Mesenteric fat pad (tissue), 1 donor: Measurements from ENCODE around the gene TMC1. TPM values are rescaled to one million over a fixed set of nuclear protein-coding genes. Genes with fewer than 3 reads are reported as not detected.

Source experiments
- DNase-seq: peaks from one replicate; pipeline ENCODE4 v3.0.0-alpha.2; 2020; ENCODE audit warnings: low spot score
- total RNA-seq: library from RNA; stranded (reverse); fragmentation: NEBNext Ultra II Directional; extraction: Animal tissue kit (Norgen Biotek cat#: 25700); gene quantifications from one replicate; pipeline ENCODE4 v1.2.1, GENCODE V29; 2021
- donor health status: DM: yes; HTN: yes; CAD: no.

The TMC1 gene
- total RNA-seq, 1 donor from 2014 or later: 0.48 TPM

- no peak for DNase-seq
Measured at GRCh38 chr9:72753266-72753893, 232.0 kb downstream of the TMC1 start.

GRCh38 chr9:72755836-72756235 lies 234.4 kb downstream of the TMC1 start:
- no peak for DNase-seq

GRCh38 chr9:72758944-72759343 lies 237.5 kb downstream of the TMC1 start:
- DNase-seq: no peak

GRCh38 chr9:72763022-72763421 lies 241.6 kb downstream of the TMC1 start:
- no peak for DNase-seq

- DNase-seq: no peak
Measured at GRCh38 chr9:72769546-72769945, 248.1 kb downstream of the TMC1 start.

- no peak for DNase-seq
Measured at GRCh38 chr9:72772661-72773060, 251.3 kb downstream of the TMC1 start.

GRCh38 chr9:72773570-72773969 lies 252.2 kb downstream of the TMC1 start:
- DNase-seq: no peak

GRCh38 chr9:72775570-72775969 lies 254.2 kb downstream of the TMC1 start:
- no peak for DNase-seq

GRCh38 chr9:72779614-72780013 lies 258.2 kb downstream of the TMC1 start:
- no peak for DNase-seq

- no peak for DNase-seq
Measured at GRCh38 chr9:72786948-72787347, 265.5 kb downstream of the TMC1 start.

- DNase-seq: no peak
Measured at GRCh38 chr9:72788966-72789735, 267.7 kb downstream of the TMC1 start.

- DNase-seq: no peak
Measured at GRCh38 chr9:72789885-72790284, 268.5 kb downstream of the TMC1 start.

GRCh38 chr9:72790989-72791388 lies 269.6 kb downstream of the TMC1 start:
- DNase-seq: no peak

GRCh38 chr9:72791436-72791835 lies 270.0 kb downstream of the TMC1 start:
- no peak for DNase-seq

GRCh38 chr9:72794946-72795345 lies 273.5 kb downstream of the TMC1 start:
- no peak for DNase-seq

GRCh38 chr9:72800328-72800994 lies 279.1 kb downstream of the TMC1 start:
- DNase-seq: no peak

GRCh38 chr9:72805238-72805637 lies 283.8 kb downstream of the TMC1 start:
- DNase-seq: no peak

GRCh38 chr9:72806313-72806809 lies 285.0 kb downstream of the TMC1 start:
- peak; percentile 79 for DNase-seq

GRCh38 chr9:72807765-72808445 lies 286.5 kb downstream of the TMC1 start:
- DNase-seq: no peak

- no peak for DNase-seq
Measured at GRCh38 chr9:72808446-72808768, 287.0 kb downstream of the TMC1 start.

GRCh38 chr9:72809586-72809985 lies 288.2 kb downstream of the TMC1 start:
- no peak for DNase-seq
